GM19035 (cell line): ENCODE results near the gene PMEPA1.
"Not testable (repeated sequence)": the region's sequence is repeated elsewhere in the genome, so short reads cannot be mapped to it uniquely, and the experiment has no call there.

Experiments used
- ATAC-seq: cut with Tn5 transposase; IDR thresholded peaks from one replicate; pipeline ENCODE4 v1.9.1; 2021; ENCODE audit not compliant: unreplicated experiment

Gene PMEPA1

GRCh38 chr20:57652606-57653545, 56.9 kb downstream of the PMEPA1 start:
- ATAC-seq: no peak

GRCh38 chr20:57651881-57652605, 57.8 kb downstream of the PMEPA1 start:
- no peak for ATAC-seq

GRCh38 chr20:57650756-57651483, 58.9 kb downstream of the PMEPA1 start:
- no peak for ATAC-seq

- no peak for ATAC-seq
Observed at GRCh38 chr20:57650266-57650665, 59.5 kb downstream of the PMEPA1 start.

GRCh38 chr20:57649617-57650015, 60.2 kb downstream of the PMEPA1 start:
- no peak for ATAC-seq

- ATAC-seq: no peak
Observed at GRCh38 chr20:57648878-57649616, 60.8 kb downstream of the PMEPA1 start.

GRCh38 chr20:57647933-57648785, 61.7 kb downstream of the PMEPA1 start:
- no peak for ATAC-seq

- no peak for ATAC-seq
Observed at GRCh38 chr20:57647006-57647932, 62.5 kb downstream of the PMEPA1 start.

- ATAC-seq: no peak
Observed at GRCh38 chr20:57638895-57639236, 70.9 kb downstream of the PMEPA1 start.

- no peak for ATAC-seq
Observed at GRCh38 chr20:57638173-57638894, 71.5 kb downstream of the PMEPA1 start.

- ATAC-seq: no peak
Observed at GRCh38 chr20:57633945-57634491, 75.8 kb downstream of the PMEPA1 start.

GRCh38 chr20:57632286-57632685, 77.5 kb downstream of the PMEPA1 start:
- no peak for ATAC-seq

- no peak for ATAC-seq
Observed at GRCh38 chr20:57630061-57630460, 79.8 kb downstream of the PMEPA1 start.

GRCh38 chr20:57629491-57629901, 80.3 kb downstream of the PMEPA1 start:
- not testable (repeated sequence) for ATAC-seq

- not testable (repeated sequence) for ATAC-seq
Observed at GRCh38 chr20:57628962-57629308, 80.9 kb downstream of the PMEPA1 start.

- no peak for ATAC-seq
Observed at GRCh38 chr20:57628047-57628961, 81.5 kb downstream of the PMEPA1 start.

- no peak for ATAC-seq
Observed at GRCh38 chr20:57627339-57627738, 82.5 kb downstream of the PMEPA1 start.
